HEK293T (cell line): Measurements from ENCODE around the gene TNNI3K.

Experiments used
- ARNT ChIP-seq: fragments of 450-650 bp; IDR thresholded peaks from 2 replicates; pipeline ENCODE4 v1.6.1; 2017; ENCODE audit warnings: mild to moderate bottlenecking
- BHLHE40 ChIP-seq: fragments of 450-650 bp; IDR thresholded peaks from 2 replicates; pipeline ENCODE4 v1.6.1; 2016; ENCODE audit warnings: mild to moderate bottlenecking, moderate library complexity, borderline replicate concordance
- ELF4 ChIP-seq: fragments of 450-650 bp; IDR thresholded peaks from 2 replicates; pipeline ENCODE4 v1.6.1; 2017; ENCODE audit warnings: antibody characterized with exemption
- FOXK2 ChIP-seq: fragments of 450-650 bp; IDR thresholded peaks from 2 replicates; pipeline ENCODE4 v1.6.1; 2016; ENCODE audit warnings: mild to moderate bottlenecking
- FOXM1 ChIP-seq: fragments of 450-650 bp; IDR thresholded peaks from 2 replicates; pipeline ENCODE4 v1.6.1; 2017; ENCODE audit warnings: mild to moderate bottlenecking, borderline replicate concordance
- SP1 ChIP-seq: fragments of 450-650 bp; IDR thresholded peaks from 2 replicates; pipeline ENCODE4 v1.6.1; 2017
- ZNF384 ChIP-seq: fragments of 450-650 bp; IDR thresholded peaks from 2 replicates; pipeline ENCODE4 v1.6.1; 2016
- TF ChIP-seq, protein P1 (sequence below): fragments of 450-650 bp; IDR thresholded peaks from 2 replicates; pipeline ENCODE4 v1.6.1; 2016

DNA sequence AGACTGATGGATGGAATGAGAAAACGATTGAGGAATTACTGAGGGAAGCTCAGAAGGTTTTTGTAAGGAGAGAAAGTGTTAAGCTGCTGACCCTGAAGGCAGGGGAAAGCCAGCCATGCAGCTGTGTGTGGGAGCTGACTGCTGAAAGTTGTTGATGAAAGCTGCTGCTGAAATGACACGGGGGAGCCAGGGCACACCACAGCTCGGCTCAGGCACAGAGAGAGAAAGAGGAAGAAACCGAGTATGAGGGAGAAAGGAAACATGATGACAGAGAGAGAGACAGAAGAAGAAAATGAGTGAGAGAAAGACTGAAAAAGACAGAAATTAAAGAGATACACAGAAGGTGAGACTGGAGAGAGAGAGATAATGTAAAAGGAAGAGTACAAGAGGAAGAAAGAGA lies 161.7 kb downstream of the TNNI3K start:
- TF ChIP-seq ZNF384 = no peak
- TF ChIP-seq SP1 = no peak
- no peak for TF ChIP-seq ARNT
- TF ChIP-seq ELF4 = no peak
- no peak for TF ChIP-seq FOXM1
- no peak for TF ChIP-seq FOXK2
- TF ChIP-seq, protein P1, sequence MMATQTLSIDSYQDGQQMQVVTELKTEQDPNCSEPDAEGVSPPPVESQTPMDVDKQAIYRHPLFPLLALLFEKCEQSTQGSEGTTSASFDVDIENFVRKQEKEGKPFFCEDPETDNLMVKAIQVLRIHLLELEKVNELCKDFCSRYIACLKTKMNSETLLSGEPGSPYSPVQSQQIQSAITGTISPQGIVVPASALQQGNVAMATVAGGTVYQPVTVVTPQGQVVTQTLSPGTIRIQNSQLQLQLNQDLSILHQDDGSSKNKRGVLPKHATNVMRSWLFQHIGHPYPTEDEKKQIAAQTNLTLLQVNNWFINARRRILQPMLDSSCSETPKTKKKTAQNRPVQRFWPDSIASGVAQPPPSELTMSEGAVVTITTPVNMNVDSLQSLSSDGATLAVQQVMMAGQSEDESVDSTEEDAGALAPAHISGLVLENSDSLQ = no peak
- no peak for TF ChIP-seq BHLHE40
